Measurements from ENCODE around the gene EVPLL.
"Not testable (repeated sequence)": the region's sequence is repeated elsewhere in the genome, so short reads cannot be mapped to it uniquely, and the experiment has no call there.

The EVPLL gene

DNA sequence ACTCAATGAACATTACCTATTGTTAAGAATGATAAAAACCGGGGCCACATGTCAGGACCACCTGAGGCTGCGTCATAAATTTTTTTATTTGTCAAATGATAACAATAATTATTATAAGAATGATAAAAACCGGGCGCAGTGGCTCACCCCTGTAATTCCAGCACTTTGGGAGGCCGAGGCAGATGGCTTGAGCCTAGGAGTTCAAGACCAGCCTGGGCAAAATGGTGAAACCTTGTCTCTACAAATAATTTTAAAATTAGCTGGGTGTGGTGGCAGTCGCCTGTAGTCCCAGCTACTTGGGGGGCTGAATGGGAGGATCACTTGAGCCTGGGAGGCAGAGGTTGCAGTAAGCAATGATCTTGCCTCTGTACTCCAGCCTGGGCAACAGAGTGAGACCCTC, 13.4 kb upstream of the EVPLL start:
- DNase-seq (ENCODE audit: insufficient read length, low spot score): no peak
- TF ChIP-seq, protein P1, sequence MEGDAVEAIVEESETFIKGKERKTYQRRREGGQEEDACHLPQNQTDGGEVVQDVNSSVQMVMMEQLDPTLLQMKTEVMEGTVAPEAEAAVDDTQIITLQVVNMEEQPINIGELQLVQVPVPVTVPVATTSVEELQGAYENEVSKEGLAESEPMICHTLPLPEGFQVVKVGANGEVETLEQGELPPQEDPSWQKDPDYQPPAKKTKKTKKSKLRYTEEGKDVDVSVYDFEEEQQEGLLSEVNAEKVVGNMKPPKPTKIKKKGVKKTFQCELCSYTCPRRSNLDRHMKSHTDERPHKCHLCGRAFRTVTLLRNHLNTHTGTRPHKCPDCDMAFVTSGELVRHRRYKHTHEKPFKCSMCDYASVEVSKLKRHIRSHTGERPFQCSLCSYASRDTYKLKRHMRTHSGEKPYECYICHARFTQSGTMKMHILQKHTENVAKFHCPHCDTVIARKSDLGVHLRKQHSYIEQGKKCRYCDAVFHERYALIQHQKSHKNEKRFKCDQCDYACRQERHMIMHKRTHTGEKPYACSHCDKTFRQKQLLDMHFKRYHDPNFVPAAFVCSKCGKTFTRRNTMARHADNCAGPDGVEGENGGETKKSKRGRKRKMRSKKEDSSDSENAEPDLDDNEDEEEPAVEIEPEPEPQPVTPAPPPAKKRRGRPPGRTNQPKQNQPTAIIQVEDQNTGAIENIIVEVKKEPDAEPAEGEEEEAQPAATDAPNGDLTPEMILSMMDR (IDR thresholded peaks at IDR 0.05; ENCODE audit: insufficient read depth, missing control alignments): no peak
- FAIRE-seq: no peak

DNA sequence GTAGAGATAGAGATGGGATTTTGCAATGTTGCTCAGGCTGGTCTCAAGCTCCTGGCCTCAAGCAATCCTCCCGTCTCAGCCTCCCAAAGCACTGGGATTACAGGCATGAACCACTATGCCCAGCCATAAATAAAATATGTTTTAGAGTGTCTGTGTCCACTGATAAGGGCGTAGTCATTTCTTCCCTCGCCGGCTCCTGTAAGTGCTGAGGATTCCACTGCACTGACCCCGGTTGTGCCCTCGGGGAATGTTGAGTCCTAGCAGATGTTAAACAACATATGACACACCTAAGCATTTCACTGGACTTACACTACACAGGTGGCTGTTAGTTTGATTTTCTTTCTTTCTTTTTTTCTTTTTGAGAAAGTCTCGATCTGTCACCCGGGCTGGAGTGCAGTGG, 8.6 kb upstream of the EVPLL start:
- DNase-seq (ENCODE audit: insufficient read length, low spot score) (no peak), FAIRE-seq (no peak)
- TF ChIP-seq, protein P1 (IDR thresholded peaks at IDR 0.05; ENCODE audit: insufficient read depth, missing control alignments): no peak

DNA sequence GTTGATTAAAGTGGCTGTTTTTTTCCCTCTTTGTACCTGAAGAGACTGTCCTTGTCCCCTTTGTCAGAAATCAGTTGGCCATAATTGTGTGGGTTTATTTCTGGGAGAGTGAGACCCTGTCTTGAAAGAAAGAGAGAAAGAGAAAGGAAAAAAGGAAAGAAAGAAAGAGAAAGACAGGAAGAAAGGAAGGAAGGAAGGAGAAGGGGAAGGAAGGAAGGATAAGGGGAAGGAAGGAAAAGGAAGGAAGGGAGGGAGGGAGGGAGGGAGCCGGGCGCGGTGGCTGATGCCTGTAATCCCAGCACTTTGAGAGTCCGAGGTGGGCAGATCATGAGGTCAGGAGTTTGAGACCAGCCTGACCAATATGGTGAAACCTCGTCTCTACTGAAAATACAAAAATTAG, 6.8 kb upstream of the EVPLL start:
- FAIRE-seq (no peak), DNase-seq (ENCODE audit: insufficient read length, low spot score) (no peak)

DNA sequence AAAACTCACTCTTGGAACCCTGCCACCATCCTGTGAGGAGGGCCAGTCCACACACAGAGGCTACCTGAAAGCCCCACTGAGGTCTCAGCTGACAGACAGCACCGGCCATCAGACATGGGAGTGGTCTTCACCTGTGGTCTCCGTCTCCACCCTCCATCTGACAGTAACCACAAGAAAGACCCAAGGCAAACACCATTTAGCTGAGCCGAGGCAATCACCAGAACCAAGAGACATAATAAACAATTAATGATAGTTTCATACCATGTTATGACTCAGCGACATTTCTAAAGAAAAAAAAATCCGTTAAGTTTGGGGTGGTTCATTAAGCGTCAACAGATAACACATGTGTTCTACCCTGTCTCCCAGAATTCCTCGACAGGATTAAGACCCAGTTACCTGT, 6.1 kb upstream of the EVPLL start:
- TF ChIP-seq, protein P1 (IDR thresholded peaks at IDR 0.05; ENCODE audit: insufficient read depth, missing control alignments): no peak
- FAIRE-seq: no peak
- DNase-seq (ENCODE audit: insufficient read length, low spot score): no peak

More for the DNA sequence above, 6.8 kb upstream of the EVPLL start:
- TF ChIP-seq, protein P1 (IDR thresholded peaks at IDR 0.05; ENCODE audit: insufficient read depth, missing control alignments): no peak

DNA sequence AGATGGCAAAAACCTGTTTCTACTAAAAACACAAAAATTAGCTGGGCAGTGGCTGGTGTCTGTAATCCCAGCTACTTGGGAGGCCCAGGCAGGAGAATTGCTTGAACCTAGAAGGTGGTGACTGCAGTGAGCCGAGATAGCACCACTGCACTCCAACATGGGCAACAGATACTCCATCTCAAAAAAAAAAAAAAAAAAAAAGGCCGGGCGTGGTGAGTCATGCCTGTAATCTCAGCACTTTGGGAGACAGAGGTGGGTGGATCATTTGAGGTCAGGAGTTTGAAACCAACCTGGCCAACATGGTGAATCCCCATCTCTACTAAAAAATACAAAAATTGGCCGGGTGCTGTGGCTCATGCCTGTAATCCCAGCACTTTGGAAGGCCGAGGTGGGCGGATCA, 4.4 kb upstream of the EVPLL start:
- DNase-seq (ENCODE audit: insufficient read length, low spot score); FAIRE-seq: not testable (repeated sequence)

DNA sequence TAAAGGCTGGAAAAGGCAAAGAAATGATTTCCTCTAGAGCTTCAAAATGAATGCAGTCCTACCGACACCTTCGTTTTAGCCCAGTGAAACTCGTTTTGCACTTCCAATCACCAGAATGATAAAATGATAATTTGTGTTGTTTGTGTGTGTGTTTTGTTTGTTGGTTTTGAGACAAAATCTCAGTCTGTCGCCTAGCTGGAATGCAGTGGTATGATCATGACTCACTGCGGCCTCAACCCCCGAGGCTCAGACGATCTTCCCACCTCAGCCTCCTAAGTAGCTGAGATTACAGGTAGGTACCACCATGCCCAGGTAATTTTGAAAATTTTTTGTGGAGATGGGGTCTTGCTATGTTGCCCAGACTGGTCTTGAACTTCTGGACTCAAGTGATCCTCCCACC, 3.4 kb upstream of the EVPLL start:
- DNase-seq (ENCODE audit: insufficient read length, low spot score): no peak
- FAIRE-seq: no peak

DNA sequence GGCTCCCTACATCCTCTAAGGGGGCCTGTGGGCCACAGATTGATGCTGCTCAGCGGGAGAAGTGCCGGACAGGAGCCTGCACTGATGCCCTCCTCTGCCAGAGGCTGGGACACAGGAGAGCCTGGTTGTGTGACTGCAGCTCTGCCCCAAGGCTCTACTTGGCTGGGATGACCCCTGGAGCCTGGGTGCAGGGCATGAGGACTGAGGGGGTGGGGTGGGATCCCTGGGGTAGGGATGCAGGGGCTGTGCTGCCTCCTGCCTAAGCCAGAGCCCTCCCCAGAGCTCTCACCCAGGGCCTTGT, 577 bp downstream of the EVPLL start:
- no peak for FAIRE-seq
- DNase-seq (ENCODE audit: insufficient read length, low spot score): no peak
- TF ChIP-seq, protein P1 (IDR thresholded peaks at IDR 0.05; ENCODE audit: insufficient read depth, missing control alignments): no peak

More for the DNA sequence above, 3.4 kb upstream of the EVPLL start:
- TF ChIP-seq, protein P1 (IDR thresholded peaks at IDR 0.05; ENCODE audit: insufficient read depth, missing control alignments): no peak

DNA sequence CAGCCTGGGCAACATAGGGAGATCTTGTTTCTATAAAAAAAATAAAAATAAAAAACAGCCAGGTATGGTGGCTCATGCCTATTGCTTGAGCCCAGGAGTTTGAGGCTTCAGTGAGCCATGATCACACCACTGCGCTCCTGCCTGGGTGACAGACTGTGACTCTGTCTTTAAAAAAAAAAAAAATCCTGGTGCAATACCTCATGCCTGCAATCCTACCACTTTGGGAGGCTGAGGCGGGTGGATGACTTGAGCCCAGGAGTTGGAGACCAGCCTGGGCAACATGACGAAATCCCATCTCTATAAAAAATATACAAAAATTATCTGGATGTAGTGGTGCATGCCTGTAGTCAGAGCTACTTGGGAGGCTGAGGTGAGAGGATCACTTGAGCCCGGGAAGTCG, 1.0 kb downstream of the EVPLL start:
- DNase-seq (ENCODE audit: insufficient read length, low spot score); FAIRE-seq: not testable (repeated sequence)

Measured in D721Med (cell line).